ENCODE results near the gene CALN1. TPM values are rescaled to one million over a fixed set of nuclear protein-coding genes. Genes with fewer than 3 reads are reported as not detected.

CALN1 gene
- total and polyA plus RNA-seq, 4 donors = 0.14 to 0.84 (median 0.24) TPM

- TF ChIP-seq SP1 (IDR thresholded peaks at IDR 0.05) (no peak), GABPA (IDR thresholded peaks at IDR 0.05 in 1 of 2, conservative IDR thresholded peaks at IDR 0.05 in 1 of 2) (no peak)
Observed at GRCh38 chr7:72140566-72140965, 271.6 kb downstream of the CALN1 start (continued).

- peaks cover 0 to 3% (median 2%) of the 10 kb centered on the region in 4 donors for H3K9me3 ChIP-seq (ENCODE audit: control insufficient read depth in 4 of 4, low read length in 3 of 4)
- WGBS = 45% methylated on average over 1 of the region's 1 CpG
- H3K27me3 ChIP-seq (ENCODE audit: control insufficient read depth in 4 of 4, insufficient read depth in 4 of 4, low read length in 3 of 4) = no peaks in the 10 kb centered on the region
- TF ChIP-seq HNF4A (conservative IDR thresholded peaks at IDR 0.05) (no peak), ZBTB33 (IDR thresholded peaks at IDR 0.05) (no peak), RXRA (IDR thresholded peaks at IDR 0.05) (no peak), REST (IDR thresholded peaks at IDR 0.05) (no peak), GABPA (IDR thresholded peaks at IDR 0.05 in 1 of 2, conservative IDR thresholded peaks at IDR 0.05 in 1 of 2) (no peak), CTCF (IDR thresholded peaks at IDR 0.05; ENCODE audit: low read depth, low read length, missing input control) (no peak), JUND (IDR thresholded peaks at IDR 0.05) (no peak), FOXA1 (IDR thresholded peaks at IDR 0.05) (no peak), SP1 (IDR thresholded peaks at IDR 0.05) (no peak), ATF3 (IDR thresholded peaks at IDR 0.05) (no peak)
- H3K27ac ChIP-seq (ENCODE audit: low read depth in 1 of 2, low read length in 2 of 2) = no peak overlapping the region
- H3K4me1 ChIP-seq (ENCODE audit: control insufficient read depth in 4 of 4, insufficient read depth in 4 of 4, low read length in 3 of 4) = no peaks in the 10 kb centered on the region
- H3K4me3 ChIP-seq (ENCODE audit: low read depth in 1 of 3, low read length in 3 of 3) = no peak overlapping the region
- H3K36me3 ChIP-seq (ENCODE audit: control insufficient read depth in 4 of 4, insufficient read depth in 3 of 4, low read depth in 1 of 4, low read length in 3 of 4) = no peaks in the 10 kb centered on the region
- DNase-seq (ENCODE audit: low spot score) = no peak
- H3K9ac ChIP-seq (ENCODE audit: low read depth in 1 of 2, low read length in 2 of 2) = no peak overlapping the region
Observed at GRCh38 chr7:72127136-72127535, 285.0 kb downstream of the CALN1 start.

- no peaks in the 10 kb centered on the region for H3K27me3 ChIP-seq (ENCODE audit: control insufficient read depth in 4 of 4, insufficient read depth in 4 of 4, low read length in 3 of 4)
- no peak overlapping the region for H3K9ac ChIP-seq (ENCODE audit: low read depth in 1 of 2, low read length in 2 of 2)
- no peaks in the 10 kb centered on the region for H3K36me3 ChIP-seq (ENCODE audit: control insufficient read depth in 4 of 4, insufficient read depth in 3 of 4, low read depth in 1 of 4, low read length in 3 of 4)
- no peak overlapping the region for H3K27ac ChIP-seq (ENCODE audit: low read depth in 1 of 2, low read length in 2 of 2)
- TF ChIP-seq ZBTB33 (IDR thresholded peaks at IDR 0.05) (no peak), FOXA2 (IDR thresholded peaks at IDR 0.05) (no peak), RAD21 (IDR thresholded peaks at IDR 0.05) (no peak), YY1 (IDR thresholded peaks at IDR 0.05) (no peak), GABPA (IDR thresholded peaks at IDR 0.05 in 1 of 2, conservative IDR thresholded peaks at IDR 0.05 in 1 of 2) (no peak), HNF4A (conservative IDR thresholded peaks at IDR 0.05) (no peak), NR2F2 (IDR thresholded peaks at IDR 0.05) (no peak), TAF1 (conservative IDR thresholded peaks at IDR 0.05) (no peak), MAX (IDR thresholded peaks at IDR 0.05) (no peak)
- no peaks in the 10 kb centered on the region for H3K4me1 ChIP-seq (ENCODE audit: control insufficient read depth in 4 of 4, insufficient read depth in 4 of 4, low read length in 3 of 4)
- DNase-seq (ENCODE audit: low spot score) = no peak
- H3K4me3 ChIP-seq (ENCODE audit: low read depth in 1 of 3, low read length in 3 of 3) = no peak overlapping the region
- H3K9me3 ChIP-seq (ENCODE audit: control insufficient read depth in 4 of 4, low read length in 3 of 4) = peaks cover 0 to 2% (median 0%) of the 10 kb centered on the region in 4 donors
- 55% methylated on average over 5 of the region's 5 CpGs for WGBS
Observed at GRCh38 chr7:72123913-72124312, 288.2 kb downstream of the CALN1 start.

All from liver (tissue), 9 donors.